WI38 (cell line): Measurements from ENCODE around the gene C22orf15.

Experiments used
- H3K4me3 ChIP-seq: 2 replicates; pipeline ENCODE4 v1.5.1; 2011; ENCODE audit warnings: low read depth, mild to moderate bottlenecking, control low read depth, low read length
- CTCF ChIP-seq: IDR thresholded peaks from 2 replicates; pipeline ENCODE4 v1.5.1; 2012; ENCODE audit warnings: low read depth, mild to moderate bottlenecking, control low read depth, low read length

The C22orf15 gene

GRCh38 chr22:23781065-23781464 lies 18.3 kb downstream of the C22orf15 start:
- H3K4me3 ChIP-seq, result no peak overlapping the region
- TF ChIP-seq CTCF, result no peak

- no peak overlapping the region for H3K4me3 ChIP-seq
- TF ChIP-seq CTCF, result no peak
Observed at GRCh38 chr22:23781511-23782183, 18.9 kb downstream of the C22orf15 start.

- no peak for TF ChIP-seq CTCF
- no peak overlapping the region for H3K4me3 ChIP-seq
Observed at GRCh38 chr22:23782252-23782651, 19.5 kb downstream of the C22orf15 start.

GRCh38 chr22:23782703-23783102 lies 19.9 kb downstream of the C22orf15 start:
- H3K4me3 ChIP-seq, result no peak overlapping the region
- TF ChIP-seq CTCF, result no peak

- TF ChIP-seq CTCF, result no peak
- no peak overlapping the region for H3K4me3 ChIP-seq
Observed at GRCh38 chr22:23783265-23784150, 20.7 kb downstream of the C22orf15 start.

- no peak for TF ChIP-seq CTCF
- H3K4me3 ChIP-seq, result no peak overlapping the region
Observed at GRCh38 chr22:23784215-23784732, 21.5 kb downstream of the C22orf15 start.

- peak overlapping the region; percentile 77 for H3K4me3 ChIP-seq
- TF ChIP-seq CTCF, result no peak
Observed at GRCh38 chr22:23786261-23786710, 23.5 kb downstream of the C22orf15 start.
